GM21528 (cell line): Measurements from ENCODE around the gene DIAPH2.
A peak's percentile ranks its signal among the peaks of the same experiment; 100 is the strongest.

ENCODE experiments used
- ATAC-seq: cut with Tn5 transposase; IDR thresholded peaks from one replicate; pipeline ENCODE4 v1.9.1; 2021; ENCODE audit warnings: mild to moderate bottlenecking, moderate library complexity; ENCODE audit not compliant: unreplicated experiment, low FRiP score

The DIAPH2 gene

GRCh38 chrX:97524340-97524739 is 839.7 kb downstream of the DIAPH2 start:
- ATAC-seq, result no peak

GRCh38 chrX:97524997-97525396 is 840.4 kb downstream of the DIAPH2 start:
- ATAC-seq, result no peak

GRCh38 chrX:97525981-97526380 is 841.3 kb downstream of the DIAPH2 start:
- no peak for ATAC-seq

- no peak for ATAC-seq
Measured at GRCh38 chrX:97527725-97528124, 843.1 kb downstream of the DIAPH2 start.

- no peak for ATAC-seq
Measured at GRCh38 chrX:97529536-97530200, 845.0 kb downstream of the DIAPH2 start.

- ATAC-seq, result no peak
Measured at GRCh38 chrX:97531825-97532224, 847.2 kb downstream of the DIAPH2 start.

- no peak for ATAC-seq
Measured at GRCh38 chrX:97538745-97539144, 854.1 kb downstream of the DIAPH2 start.

GRCh38 chrX:97539970-97540519 is 855.4 kb downstream of the DIAPH2 start:
- ATAC-seq, result no peak

GRCh38 chrX:97547877-97548578 is 863.4 kb downstream of the DIAPH2 start:
- no peak for ATAC-seq

GRCh38 chrX:97551821-97552220 is 867.2 kb downstream of the DIAPH2 start:
- no peak for ATAC-seq

GRCh38 chrX:97553833-97554232 is 869.2 kb downstream of the DIAPH2 start:
- ATAC-seq, result no peak

GRCh38 chrX:97556359-97556758 is 871.7 kb downstream of the DIAPH2 start:
- ATAC-seq, result no peak

GRCh38 chrX:97563531-97564133 is 879.0 kb downstream of the DIAPH2 start:
- peak; percentile 99 for ATAC-seq

GRCh38 chrX:97564496-97564895 is 879.9 kb downstream of the DIAPH2 start:
- no peak for ATAC-seq

- no peak for ATAC-seq
Measured at GRCh38 chrX:97587171-97587570, 902.5 kb downstream of the DIAPH2 start.

- no peak for ATAC-seq
Measured at GRCh38 chrX:97594646-97595224, 910.1 kb downstream of the DIAPH2 start.

GRCh38 chrX:97597954-97598353 is 913.3 kb downstream of the DIAPH2 start:
- ATAC-seq, result no peak

GRCh38 chrX:97602465-97603258 is 918.0 kb downstream of the DIAPH2 start:
- no peak for ATAC-seq

- ATAC-seq, result no peak
Measured at GRCh38 chrX:97605271-97605670, 920.6 kb downstream of the DIAPH2 start.

GRCh38 chrX:97609357-97609756 is 924.7 kb downstream of the DIAPH2 start:
- no peak for ATAC-seq
